Stimulated activated CD4-positive, alpha-beta T cell treated with anti-CD3 and anti-CD28 coated beads, Interleukin-12 subunit alpha, Interleukin-12 subunit beta, amount 100 ng/mL, for 4 hours (primary cell): Measurements from ENCODE around the gene DUSP16.
"Not testable (repeated sequence)": the region's sequence is repeated elsewhere in the genome, so short reads cannot be mapped to it uniquely, and the experiment has no call there.

Experiments used
- DNase-seq: peaks from one replicate; pipeline ENCODE4 v3.0.0-alpha.2; 2020

The DUSP16 gene, protein sequence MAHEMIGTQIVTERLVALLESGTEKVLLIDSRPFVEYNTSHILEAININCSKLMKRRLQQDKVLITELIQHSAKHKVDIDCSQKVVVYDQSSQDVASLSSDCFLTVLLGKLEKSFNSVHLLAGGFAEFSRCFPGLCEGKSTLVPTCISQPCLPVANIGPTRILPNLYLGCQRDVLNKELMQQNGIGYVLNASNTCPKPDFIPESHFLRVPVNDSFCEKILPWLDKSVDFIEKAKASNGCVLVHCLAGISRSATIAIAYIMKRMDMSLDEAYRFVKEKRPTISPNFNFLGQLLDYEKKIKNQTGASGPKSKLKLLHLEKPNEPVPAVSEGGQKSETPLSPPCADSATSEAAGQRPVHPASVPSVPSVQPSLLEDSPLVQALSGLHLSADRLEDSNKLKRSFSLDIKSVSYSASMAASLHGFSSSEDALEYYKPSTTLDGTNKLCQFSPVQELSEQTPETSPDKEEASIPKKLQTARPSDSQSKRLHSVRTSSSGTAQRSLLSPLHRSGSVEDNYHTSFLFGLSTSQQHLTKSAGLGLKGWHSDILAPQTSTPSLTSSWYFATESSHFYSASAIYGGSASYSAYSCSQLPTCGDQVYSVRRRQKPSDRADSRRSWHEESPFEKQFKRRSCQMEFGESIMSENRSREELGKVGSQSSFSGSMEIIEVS

DNA sequence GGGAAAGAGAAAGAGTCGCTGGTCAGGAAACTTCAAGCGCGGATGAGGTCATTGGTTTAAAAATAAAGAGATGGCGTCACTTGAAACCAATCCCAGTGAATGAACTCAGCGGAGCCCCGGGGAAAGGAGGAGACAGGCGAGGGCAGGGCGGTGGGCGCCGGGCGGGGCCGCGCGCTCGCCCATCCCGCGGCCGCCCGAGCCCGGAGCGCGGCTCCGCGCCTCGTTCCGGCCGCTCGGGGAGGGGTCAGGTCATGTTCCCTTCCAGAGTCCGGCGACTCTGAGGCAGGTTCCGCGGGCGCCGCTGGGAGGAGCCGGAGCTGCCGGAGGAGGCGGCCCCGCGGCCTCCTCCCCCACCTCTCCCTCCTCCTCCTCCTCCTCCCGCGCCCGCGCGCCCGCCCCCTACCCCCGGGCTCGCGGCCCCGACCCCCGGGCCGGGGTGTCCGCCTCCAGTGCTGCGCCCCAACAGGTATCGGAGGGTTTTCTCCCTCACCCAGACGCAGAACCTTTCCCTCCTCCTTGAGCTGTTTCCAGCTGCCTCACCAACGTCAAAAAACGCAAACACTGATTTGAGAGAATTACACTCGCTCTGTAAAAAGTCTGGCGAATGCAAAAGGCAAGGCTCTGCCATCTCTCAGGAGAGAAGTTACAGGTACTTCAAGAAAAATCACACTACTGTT, at the start of gene DUSP16:
TSS of gene DUSP16 (minus strand) at position 279 of the 677 bp plus-strand sequence. CDS start 41,765 bp downstream, outside the sequence.
- DNase-seq, result peak; percentile 58

GRCh38 chr12:12612358-12612757, 49.7 kb upstream of the DUSP16 start:
- DNase-seq, result no peak

DNA sequence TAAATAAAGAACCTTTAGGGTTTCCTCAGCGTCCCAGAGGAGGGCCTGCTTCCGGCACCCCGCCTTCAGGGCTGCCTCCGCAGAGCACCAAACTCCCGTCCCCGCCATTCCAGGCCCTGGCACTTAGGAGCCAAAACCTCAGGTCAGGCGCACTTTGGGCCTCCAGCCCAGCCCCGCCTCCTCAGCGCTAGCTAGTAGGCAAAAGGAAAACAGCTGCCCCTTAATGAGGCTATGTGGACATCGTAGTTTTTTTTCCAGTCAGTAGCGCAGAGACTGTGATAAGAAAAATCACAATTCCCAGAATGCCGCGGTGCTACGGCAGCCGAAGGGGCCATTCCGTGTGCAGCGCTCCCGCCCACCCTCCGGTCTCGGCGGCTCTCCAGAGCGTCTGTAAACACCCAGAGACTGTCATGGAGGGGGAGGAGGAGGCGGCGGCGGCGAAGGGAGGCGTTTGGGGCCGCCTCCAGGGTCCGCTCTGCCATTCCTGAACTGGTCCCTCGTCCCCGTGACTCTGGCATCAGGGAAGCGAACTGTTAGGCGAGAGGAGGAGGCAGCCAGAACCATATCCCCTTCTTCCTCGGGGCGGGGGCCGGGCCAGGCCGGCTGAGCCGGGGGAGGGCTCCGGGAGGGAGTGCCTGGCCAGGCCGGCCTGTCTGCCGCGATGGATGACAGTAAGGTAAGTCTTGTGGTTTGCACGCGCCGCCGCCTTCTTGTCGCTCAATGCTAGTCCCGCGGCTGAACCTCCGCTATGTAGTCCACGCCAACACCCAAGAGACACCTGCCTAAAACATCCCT, 49.0 kb upstream of the DUSP16 start, which contains the start of gene CREBL2:
TSS of gene CREBL2 (plus strand) at position 365 of the 795 bp plus-strand sequence. CDS start at position 662, 297 bp downstream.
- DNase-seq, result peak; percentile 81

GRCh38 chr12:12610711-12611110, 48.0 kb upstream of the DUSP16 start:
- no peak for DNase-seq

GRCh38 chr12:12609692-12610091, 47.0 kb upstream of the DUSP16 start:
- no peak for DNase-seq

DNA sequence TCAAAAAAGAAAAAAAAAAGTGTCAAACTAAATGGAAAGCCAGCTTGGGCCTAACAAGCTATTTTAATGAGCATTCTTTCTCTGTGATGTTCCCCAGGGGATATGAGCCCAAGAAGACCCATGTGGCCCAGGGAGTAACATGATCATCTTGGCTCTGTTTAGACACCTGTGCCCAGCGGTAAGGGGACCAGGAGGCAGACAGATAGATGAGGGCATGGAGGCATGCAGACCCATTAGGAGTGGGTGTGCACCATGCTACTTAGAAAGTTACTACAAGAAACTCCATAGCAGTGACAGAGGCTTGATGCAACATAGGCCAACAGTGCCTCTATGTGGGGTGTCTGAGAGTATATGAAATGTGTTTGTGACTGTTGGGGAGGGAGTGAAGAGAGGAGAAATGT, 45.9 kb upstream of the DUSP16 start:
- no peak for DNase-seq

- no peak for DNase-seq
Measured at GRCh38 chr12:12606781-12607589, 44.3 kb upstream of the DUSP16 start.

DNA sequence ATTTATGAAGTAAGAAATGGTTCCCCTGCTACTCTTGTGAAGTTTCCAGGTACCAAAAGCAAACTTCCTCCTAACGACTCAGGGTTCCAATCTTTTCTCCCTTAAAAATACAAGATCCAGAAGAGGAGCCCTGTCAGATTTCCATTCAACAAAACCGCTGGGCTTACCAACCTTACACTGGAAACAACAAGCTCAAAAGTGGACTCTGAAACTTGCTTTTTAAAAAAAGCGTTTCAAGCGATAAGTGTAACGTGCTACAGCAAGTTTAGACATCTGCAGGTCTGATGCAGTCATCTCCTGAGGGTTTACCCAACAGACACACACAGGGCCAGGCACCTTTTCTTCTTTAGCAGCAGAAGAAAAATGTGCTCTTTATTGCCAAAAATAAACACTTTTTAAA, 42.1 kb upstream of the DUSP16 start:
- no peak for DNase-seq

- DNase-seq, result no peak
Measured at GRCh38 chr12:12600659-12601058, 38.0 kb upstream of the DUSP16 start.

GRCh38 chr12:12599750-12600643, 37.3 kb upstream of the DUSP16 start:
- no peak for DNase-seq

DNA sequence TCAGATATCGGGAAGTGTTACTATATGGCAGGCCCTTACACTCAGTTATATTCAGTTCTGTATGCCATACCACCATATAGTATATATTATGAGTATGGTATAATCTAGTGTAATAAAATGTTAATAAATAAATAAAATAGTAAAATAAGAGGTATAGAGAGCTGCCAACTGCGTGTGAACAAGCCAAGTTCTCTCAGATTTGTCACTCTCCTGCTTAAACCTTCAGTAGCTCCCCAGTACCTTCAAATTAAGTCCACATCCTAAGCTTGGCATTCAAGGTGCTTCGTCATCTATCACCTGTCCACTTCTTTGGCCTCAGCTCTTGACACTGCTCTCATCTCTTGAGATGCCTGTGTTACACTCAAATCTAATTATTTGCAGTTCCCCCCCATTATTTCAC, 36.2 kb upstream of the DUSP16 start:
- no peak for DNase-seq

DNA sequence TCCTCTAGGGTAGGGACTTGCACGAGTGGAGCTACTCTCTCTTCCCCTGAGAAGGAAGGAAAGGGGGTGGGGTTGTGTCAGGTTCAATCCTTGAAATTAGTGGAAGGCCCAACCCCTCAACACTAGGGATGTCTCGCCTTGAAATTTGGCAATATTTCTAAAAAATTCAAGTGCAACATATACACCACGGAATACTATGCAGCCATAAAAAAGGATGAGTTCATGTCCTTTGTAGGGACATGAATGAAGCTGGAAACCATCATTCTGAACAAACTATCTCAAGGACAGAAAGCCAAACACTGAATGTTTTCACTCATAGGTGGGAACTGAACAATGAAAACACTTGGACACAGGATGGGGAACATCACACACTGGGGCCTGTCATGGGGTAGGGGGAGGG, 33.9 kb upstream of the DUSP16 start:
- not testable (repeated sequence) for DNase-seq

DNA sequence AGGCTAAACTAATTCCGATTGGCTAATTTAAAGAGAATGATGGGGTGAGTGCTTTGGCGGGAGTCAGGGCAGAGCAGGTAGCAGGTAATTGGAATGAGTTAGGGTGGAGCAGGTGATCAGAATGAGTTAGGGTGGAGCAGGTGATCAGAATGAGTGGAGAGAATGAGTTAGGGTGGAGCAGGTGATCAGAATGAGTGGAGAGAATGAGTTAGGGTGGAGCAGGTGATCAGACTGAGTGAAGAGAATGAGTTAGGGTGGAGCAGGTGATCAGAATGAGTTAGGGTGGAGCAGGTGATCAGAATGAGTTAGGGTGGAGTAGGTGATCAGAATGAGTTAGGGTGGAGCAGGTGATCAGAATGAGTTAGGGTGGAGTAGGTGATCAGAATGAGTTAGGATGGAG, 33.3 kb upstream of the DUSP16 start:
- DNase-seq, result not testable (repeated sequence)

DNA sequence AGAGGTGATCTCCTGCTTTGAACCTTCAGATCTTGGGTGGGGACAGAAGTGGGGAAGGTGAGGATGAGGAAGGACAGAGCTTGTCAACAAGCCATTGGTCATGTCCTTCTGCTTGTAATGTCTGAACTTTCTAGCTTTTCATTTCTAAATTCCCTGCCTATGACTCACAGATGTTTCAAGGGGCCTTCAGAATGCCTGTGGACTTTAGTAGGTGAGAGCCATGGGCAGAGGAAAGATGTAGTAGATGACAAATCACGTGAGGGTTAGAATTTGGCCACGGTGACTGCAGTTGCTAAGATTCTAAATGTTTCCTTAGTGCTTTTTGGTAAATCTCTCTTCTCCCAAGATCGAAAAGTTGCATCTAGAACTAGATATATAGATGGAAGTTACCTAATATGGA, 30.3 kb upstream of the DUSP16 start:
- no peak for DNase-seq

DNA sequence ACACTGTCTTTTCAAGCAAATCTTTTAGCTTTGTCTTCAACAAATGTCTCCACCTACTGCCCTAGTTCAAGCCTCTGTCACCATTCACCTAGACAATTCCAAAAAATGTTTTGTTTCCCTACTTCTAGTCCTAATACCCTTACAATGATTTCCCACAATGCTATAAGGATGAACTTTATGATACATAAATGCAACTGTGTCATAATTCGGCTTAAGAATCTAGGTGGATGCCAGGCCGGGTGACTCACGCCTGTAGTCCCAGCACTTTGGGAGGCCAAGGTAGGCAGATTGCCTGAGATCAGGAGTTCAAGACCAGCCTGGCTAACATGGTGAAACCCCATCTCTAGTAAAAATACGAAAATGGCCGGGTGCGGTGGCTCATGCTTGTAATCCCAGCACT, 28.3 kb upstream of the DUSP16 start:
- DNase-seq, result no peak

DNA sequence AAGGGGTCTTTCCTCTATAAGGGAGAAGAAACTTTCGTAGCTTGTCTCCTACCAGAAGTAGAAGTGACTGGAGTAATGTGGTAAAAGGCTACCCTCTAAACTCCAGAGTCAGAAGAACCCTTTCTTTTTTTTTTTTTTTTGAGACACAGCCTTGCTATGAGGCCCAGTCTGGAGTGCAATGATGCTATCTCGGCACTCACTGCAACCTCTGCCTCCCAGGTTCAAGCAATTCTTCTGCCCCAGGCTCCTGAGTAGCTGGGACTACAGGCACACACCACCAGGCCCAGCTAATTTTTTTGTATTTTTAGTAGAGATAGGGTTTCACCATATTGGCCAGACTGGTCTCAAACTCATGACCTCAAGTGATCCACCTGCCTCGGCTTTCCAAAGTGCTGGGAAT, 25.8 kb upstream of the DUSP16 start:
- not testable (repeated sequence) for DNase-seq

GRCh38 chr12:12587878-12588277, 25.2 kb upstream of the DUSP16 start:
- no peak for DNase-seq

- no peak for DNase-seq
Measured at GRCh38 chr12:12586879-12587675, 24.4 kb upstream of the DUSP16 start.

DNA sequence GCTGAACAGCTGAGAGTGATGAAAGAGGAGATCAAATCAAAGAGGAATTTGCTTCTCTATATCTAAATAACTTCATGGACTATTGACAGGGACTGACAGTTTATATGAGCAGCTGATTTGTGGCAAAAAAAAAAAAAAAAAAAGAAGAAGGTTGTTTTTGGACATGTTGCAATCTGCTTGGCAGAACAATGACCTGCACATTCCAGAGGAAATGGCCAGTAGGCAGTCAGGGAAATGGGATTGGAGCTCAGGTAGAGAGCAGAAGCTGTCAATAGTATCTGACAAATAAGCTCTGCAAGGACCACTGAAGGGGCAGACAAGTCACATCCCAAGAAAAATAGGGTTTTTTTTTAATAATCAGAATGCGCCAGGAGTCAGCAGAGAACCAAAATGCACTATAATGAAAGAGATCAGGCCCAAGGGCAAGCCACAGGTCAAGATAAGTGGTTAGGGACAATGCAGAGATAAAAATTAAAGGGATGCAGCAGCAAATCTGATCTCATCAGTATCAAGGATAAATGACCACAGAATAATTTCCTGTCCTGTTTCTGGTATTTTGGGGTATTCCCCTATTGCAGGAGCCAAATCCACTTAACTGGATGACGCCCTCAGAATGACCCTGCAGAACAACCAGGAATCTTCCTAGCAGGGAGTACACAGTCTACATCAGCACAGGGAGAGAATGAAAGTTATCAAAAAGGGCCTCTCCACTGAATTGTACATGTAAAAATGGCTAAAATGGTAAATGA, 22.6 kb upstream of the DUSP16 start:
- no peak for DNase-seq
